Uterus (tissue), 4 donors: ENCODE results near the gene MRPL21. TPM values are rescaled to one million over a fixed set of nuclear protein-coding genes. Genes with fewer than 3 reads are reported as not detected.

ENCODE experiments used
- DNase-seq, 2 donors: peaks; one replicate each; pipeline ENCODE4 v3.0.0-alpha.2; 2019 to 2020
- H3K27ac ChIP-seq, 2 donors: fragments of 200-600 bp; sonication (generic); 1 replicate in 1 of 2; 2 replicates in 1 of 2; pipeline ENCODE4 v1.5.1; 2016 to 2018
- H3K27me3 ChIP-seq, 2 donors: fragments of 200-600 bp; sonication (generic); one replicate each; pipeline ENCODE4 v1.5.1; 2018 to 2019; ENCODE audit warnings: control low read depth in 1 of 2
- H3K36me3 ChIP-seq, 2 donors: fragments of 200-600 bp; sonication (generic); one replicate each; pipeline ENCODE4 v1.5.1; 2019; ENCODE audit warnings: control low read depth in 1 of 2
- H3K4me1 ChIP-seq, 2 donors: fragments of 200-600 bp; sonication (generic); one replicate each; pipeline ENCODE4 v1.5.1; 2018 to 2019; ENCODE audit warnings: control low read depth in 1 of 2
- H3K4me3 ChIP-seq, 2 donors: fragments of 200-600 bp; sonication (generic); 1 replicate in 1 of 2; 2 replicates in 1 of 2; pipeline ENCODE4 v1.5.1; 2018 to 2019; ENCODE audit warnings: mild to moderate bottlenecking in 1 of 2
- H3K9me3 ChIP-seq, 2 donors: fragments of 200-600 bp; sonication (generic); one replicate each; pipeline ENCODE4 v1.5.1; 2019; ENCODE audit warnings: control low read depth in 1 of 2
- CTCF ChIP-seq, 4 experiments: fragments of 200-600 bp in 2 of 4; fragments of 450-650 bp in 2 of 4; sonication (generic) in 2 of 4; IDR thresholded peaks; one replicate each; pipeline ENCODE4 v1.5.1; 2016 to 2019; ENCODE audit warnings: antibody characterized with exemption in 4 of 4, mild to moderate bottlenecking in 2 of 4, moderate library complexity in 1 of 4
- POLR2A ChIP-seq, 2 donors: fragments of 450-650 bp; IDR thresholded peaks; one replicate each; pipeline ENCODE4 v1.6.1; 2016; ENCODE audit warnings: antibody characterized with exemption in 2 of 2, mild to moderate bottlenecking in 1 of 2, moderate library complexity in 1 of 2
- intact Hi-C: fragments of 100-400 bp; cut with DNase I; formaldehyde crosslinking; loops from one replicate; pipeline ENCODE4 v1.15.1; 2023; ENCODE audit warnings: low total_unique reads
- total RNA-seq, 4 donors: library from RNA; depleted of rRNA in 3 of 4; stranded (reverse); fragments of >200 nt in 3 of 4; gene quantifications; one replicate each; pipeline versions ENCODE4 v1.1.0 to v1.2.4, GENCODE V29; 2014 to 2023
- donor health status: DM: yes; HTN: yes; CAD: no.

The MRPL21 gene
- total RNA-seq, 4 donors from 2014 or later: 29.2 to 52.7 (median 36.9) TPM

DNA sequence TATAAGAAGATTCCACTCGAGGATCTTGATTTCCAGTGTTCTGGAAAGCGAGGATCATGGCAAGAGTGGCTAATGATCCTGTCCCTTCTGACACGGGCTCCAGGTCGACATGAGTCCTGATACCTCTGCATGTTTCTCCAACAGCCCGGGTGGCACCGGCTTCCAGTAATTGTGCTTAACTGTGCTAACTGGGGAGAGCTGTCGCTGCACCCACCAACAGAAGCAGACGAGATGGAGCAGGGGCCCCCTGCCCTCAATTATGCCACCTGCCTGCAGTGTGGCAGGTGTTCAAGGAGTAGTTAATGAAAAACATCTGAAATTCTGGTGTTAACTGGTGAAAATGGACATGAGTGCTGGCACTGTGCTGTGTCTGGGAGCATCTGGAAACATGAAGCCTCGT lies 6.2 kb downstream of the MRPL21 start:
- Histone ChIP-seq H3K27ac (no peak overlapping the region), H3K9me3 (no peaks in the 10 kb centered on the region), H3K36me3 (no peaks in the 10 kb centered on the region), H3K4me3 (no peak overlapping the region), H3K27me3 (no peaks in the 10 kb centered on the region), H3K4me1 (no peaks in the 10 kb centered on the region)
- no peak for TF ChIP-seq POLR2A (IDR thresholded peaks at IDR 0.05)
- no peak for TF ChIP-seq CTCF (IDR thresholded peaks at IDR 0.05)
- intact Hi-C loops: no loop called here
- no peak for DNase-seq

DNA sequence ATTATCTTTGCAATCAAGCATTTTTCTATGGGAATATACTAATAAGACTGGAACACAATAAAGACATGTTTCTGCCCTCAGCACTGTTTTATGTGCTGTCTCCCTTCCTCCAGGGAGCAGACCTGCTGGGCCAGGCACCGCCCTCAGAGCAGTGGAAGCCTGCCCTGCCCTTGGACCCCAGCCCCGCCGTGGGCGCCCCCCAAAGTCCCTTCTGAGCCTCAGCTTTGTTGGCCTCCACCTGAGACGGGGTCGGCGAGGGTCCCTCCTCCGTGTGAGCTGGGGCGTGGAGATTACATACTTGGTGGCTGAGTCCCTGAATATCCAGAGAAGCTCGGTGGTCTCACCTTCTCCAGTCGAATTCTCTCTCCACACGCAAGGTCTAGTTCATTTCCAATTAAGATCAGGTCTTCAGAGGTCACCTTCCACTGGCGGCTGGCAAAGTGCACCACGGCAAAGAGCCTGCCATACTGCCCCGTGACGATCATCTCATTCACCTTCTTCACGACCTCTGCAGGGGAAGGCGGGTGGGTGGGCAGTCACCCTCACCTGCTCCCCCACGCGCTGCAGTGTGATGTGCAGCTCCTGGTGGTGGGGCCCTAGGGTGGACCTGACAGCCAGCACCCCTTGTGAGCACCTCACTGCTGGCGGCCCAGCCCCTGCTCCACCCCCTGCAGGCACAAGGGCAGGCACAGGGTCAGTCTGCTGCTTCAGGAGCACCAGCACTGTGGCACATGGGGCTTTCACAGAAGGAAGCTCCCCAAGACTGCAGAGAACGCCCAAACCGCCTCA lies 7.3 kb downstream of the MRPL21 start:
- Histone ChIP-seq H3K27me3 (no peaks in the 10 kb centered on the region), H3K36me3 (no peaks in the 10 kb centered on the region), H3K4me3 (no peak overlapping the region), H3K4me1 (peaks cover 0 to 4% of the 10 kb centered on the region in 2 donors), H3K27ac (no peak overlapping the region), H3K9me3 (no peaks in the 10 kb centered on the region)
- intact Hi-C loops: no loop called here
- DNase-seq: no peak
- no peak for TF ChIP-seq POLR2A (IDR thresholded peaks at IDR 0.05)
- no peak for TF ChIP-seq CTCF (IDR thresholded peaks at IDR 0.05)

GRCh38 chr11:68893282-68893681 lies 10.3 kb downstream of the MRPL21 start:
- TF ChIP-seq POLR2A (IDR thresholded peaks at IDR 0.05): no peak
- no peak for TF ChIP-seq CTCF (IDR thresholded peaks at IDR 0.05)
- H3K9me3 ChIP-seq: no peaks in the 10 kb centered on the region
- no peak overlapping the region for H3K27ac ChIP-seq
- DNase-seq: no peak
- H3K27me3 ChIP-seq: no peaks in the 10 kb centered on the region
- peaks cover 0 to 12% of the 10 kb centered on the region in 2 donors for H3K4me1 ChIP-seq
- H3K36me3 ChIP-seq: no peaks in the 10 kb centered on the region
- H3K4me3 ChIP-seq: no peak overlapping the region
- intact Hi-C loops: no loop called here

- Histone ChIP-seq H3K36me3 (no peaks in the 10 kb centered on the region), H3K9me3 (no peaks in the 10 kb centered on the region), H3K27me3 (no peaks in the 10 kb centered on the region), H3K4me1 (peaks cover 0 to 12% of the 10 kb centered on the region in 2 donors), H3K27ac (no peak overlapping the region), H3K4me3 (no peak overlapping the region)
- TF ChIP-seq CTCF (IDR thresholded peaks at IDR 0.05) (no peak), POLR2A (IDR thresholded peaks at IDR 0.05) (no peak)
- DNase-seq: no peak
- intact Hi-C loops: no loop called here
These were observed 11.1 kb downstream of the MRPL21 start for GRCh38 chr11:68892576-68892975.

- Histone ChIP-seq H3K9me3 (no peaks in the 10 kb centered on the region), H3K36me3 (no peaks in the 10 kb centered on the region), H3K27me3 (no peaks in the 10 kb centered on the region), H3K27ac (peak overlapping the region; percentile 73 to 77), H3K4me1 (peaks cover 0 to 12% of the 10 kb centered on the region in 2 donors), H3K4me3 (no peak overlapping the region)
- DNase-seq: no peak
- no peak for TF ChIP-seq CTCF (IDR thresholded peaks at IDR 0.05)
- no peak for TF ChIP-seq POLR2A (IDR thresholded peaks at IDR 0.05)
- intact Hi-C loops: no loop called here
These were observed 12.2 kb downstream of the MRPL21 start for GRCh38 chr11:68891351-68891948.
